BLaER1 (cell line): ENCODE data around the gene GPBP1.
"Not testable (repeated sequence)": the region's sequence is repeated elsewhere in the genome, so short reads cannot be mapped to it uniquely, and the experiment has no call there.

Experiments
- H3K27ac ChIP-seq: shearing (Covaris generic); formaldehyde crosslinking; 2 replicates; pipeline ENCODE4 v1.8.1; 2022
- H3K27me3 ChIP-seq: shearing (Covaris generic); formaldehyde crosslinking; 2 replicates; pipeline ENCODE4 v1.8.1; 2022
- H3K36me3 ChIP-seq: shearing (Covaris generic); formaldehyde crosslinking; 2 replicates; pipeline ENCODE4 v1.8.1; 2022
- H3K4me1 ChIP-seq: shearing (Covaris generic); formaldehyde crosslinking; 2 replicates; pipeline ENCODE4 v1.8.1; 2022
- H3K4me2 ChIP-seq: shearing (Covaris generic); formaldehyde crosslinking; 2 replicates; pipeline ENCODE4 v1.8.1; 2022
- H3K4me3 ChIP-seq: shearing (Covaris generic); formaldehyde crosslinking; 2 replicates; pipeline ENCODE4 v1.8.1; 2022
- H3K9ac ChIP-seq: shearing (Covaris generic); formaldehyde crosslinking; 2 replicates; pipeline ENCODE4 v1.8.1; 2022
- H3K9me3 ChIP-seq: shearing (Covaris generic); formaldehyde crosslinking; 2 replicates; pipeline ENCODE4 v1.8.1; 2022
- H4K20me1 ChIP-seq: shearing (Covaris generic); formaldehyde crosslinking; 2 replicates; pipeline ENCODE4 v1.8.1; 2022
- Cebpa-rat ChIP-seq: shearing (Covaris generic); IDR thresholded peaks from 2 replicates; pipeline ENCODE4 v1.8.1; 2022

GPBP1 gene

GRCh38 chr5:57173319-57174127, at the start of gene GPBP1:
GPBP1 (plus strand) TSS chr5:57174059; CDS start chr5:57214131, 40,072 bp downstream.
- H3K36me3 ChIP-seq = peaks cover 12% of the 10 kb centered on the region
- H3K4me2 ChIP-seq = peak within 1 kb of the TSS; percentile 92
- H3K4me3 ChIP-seq = peak within 1 kb of the TSS; percentile 91
- H3K9me3 ChIP-seq = no peaks in the 10 kb centered on the region
- H3K4me1 ChIP-seq = peaks cover 9% of the 10 kb centered on the region
- H3K27ac ChIP-seq = peak within 1 kb of the TSS; percentile 98
- no peak for TF ChIP-seq Cebpa-rat
- no peaks in the 10 kb centered on the region for H3K27me3 ChIP-seq
- H3K9ac ChIP-seq = peak within 1 kb of the TSS; percentile 99
- H4K20me1 ChIP-seq = peaks cover 42% of the 10 kb centered on the region

- no peak overlapping the region for H3K4me2 ChIP-seq
- H3K4me1 ChIP-seq = no peaks in the 10 kb centered on the region
- H3K4me3 ChIP-seq = no peak overlapping the region
- H3K27ac ChIP-seq = no peak overlapping the region
- no peaks in the 10 kb centered on the region for H3K36me3 ChIP-seq
- peaks cover 9% of the 10 kb centered on the region; the same call in 1 of the 2 replicates for H3K9me3 ChIP-seq
- H3K27me3 ChIP-seq = no peaks in the 10 kb centered on the region
- no peak overlapping the region for H3K9ac ChIP-seq
- no peak for TF ChIP-seq Cebpa-rat
- H4K20me1 ChIP-seq = no peaks in the 10 kb centered on the region
Measured at GRCh38 chr5:57128325-57128724, 45.5 kb upstream of the GPBP1 start.

GRCh38 chr5:57133574-57133973, 40.3 kb upstream of the GPBP1 start:
- H3K36me3 ChIP-seq = no peaks in the 10 kb centered on the region
- no peaks in the 10 kb centered on the region for H3K9me3 ChIP-seq
- H3K4me1 ChIP-seq = no peaks in the 10 kb centered on the region
- H3K4me2 ChIP-seq = no peak overlapping the region
- no peaks in the 10 kb centered on the region for H4K20me1 ChIP-seq
- no peak overlapping the region for H3K4me3 ChIP-seq
- H3K27ac ChIP-seq = no peak overlapping the region
- TF ChIP-seq Cebpa-rat = no peak
- no peaks in the 10 kb centered on the region for H3K27me3 ChIP-seq
- no peak overlapping the region for H3K9ac ChIP-seq

- TF ChIP-seq Cebpa-rat = no peak
- H3K4me1 ChIP-seq = no peaks in the 10 kb centered on the region
- H4K20me1 ChIP-seq = no peaks in the 10 kb centered on the region
- H3K27ac ChIP-seq = no peak overlapping the region
- no peak overlapping the region for H3K9ac ChIP-seq
- no peaks in the 10 kb centered on the region for H3K9me3 ChIP-seq
- no peaks in the 10 kb centered on the region for H3K36me3 ChIP-seq
- no peak overlapping the region for H3K4me3 ChIP-seq
- no peaks in the 10 kb centered on the region for H3K27me3 ChIP-seq
- no peak overlapping the region for H3K4me2 ChIP-seq
Measured at GRCh38 chr5:57137401-57137800, 36.5 kb upstream of the GPBP1 start.

- Histone ChIP-seq H3K4me2 (no peak overlapping the region), H3K4me1 (no peaks in the 10 kb centered on the region), H3K9me3 (peaks cover 3% of the 10 kb centered on the region; the same call in 1 of the 2 replicates), H3K27me3 (no peaks in the 10 kb centered on the region), H4K20me1 (no peaks in the 10 kb centered on the region), H3K4me3 (no peak overlapping the region), H3K36me3 (no peaks in the 10 kb centered on the region), H3K9ac (no peak overlapping the region), H3K27ac (no peak overlapping the region)
- TF ChIP-seq Cebpa-rat = no peak
Measured at GRCh38 chr5:57152316-57152715, 21.5 kb upstream of the GPBP1 start.

- no peak overlapping the region for H3K4me3 ChIP-seq
- no peak overlapping the region for H3K4me2 ChIP-seq
- no peaks in the 10 kb centered on the region for H3K27me3 ChIP-seq
- no peak overlapping the region for H3K9ac ChIP-seq
- H3K36me3 ChIP-seq = no peaks in the 10 kb centered on the region
- H4K20me1 ChIP-seq = no peaks in the 10 kb centered on the region
- TF ChIP-seq Cebpa-rat = no peak
- H3K27ac ChIP-seq = no peak overlapping the region
- H3K4me1 ChIP-seq = no peaks in the 10 kb centered on the region
- peaks cover 9% of the 10 kb centered on the region for H3K9me3 ChIP-seq
Measured at GRCh38 chr5:57155033-57155432, 18.8 kb upstream of the GPBP1 start.

GRCh38 chr5:57157131-57157530, 16.7 kb upstream of the GPBP1 start:
- H3K9me3 ChIP-seq = peaks cover 9% of the 10 kb centered on the region
- no peak overlapping the region for H3K27ac ChIP-seq
- no peak for TF ChIP-seq Cebpa-rat
- no peak overlapping the region for H3K9ac ChIP-seq
- no peaks in the 10 kb centered on the region for H3K4me1 ChIP-seq
- H3K27me3 ChIP-seq = no peaks in the 10 kb centered on the region
- H4K20me1 ChIP-seq = no peaks in the 10 kb centered on the region
- H3K4me2 ChIP-seq = no peak overlapping the region
- H3K36me3 ChIP-seq = no peaks in the 10 kb centered on the region
- H3K4me3 ChIP-seq = no peak overlapping the region

- peaks cover 9% of the 10 kb centered on the region for H3K9me3 ChIP-seq
- no peak for TF ChIP-seq Cebpa-rat
- H3K36me3 ChIP-seq = no peaks in the 10 kb centered on the region
- H3K4me2 ChIP-seq = no peak overlapping the region
- H3K27me3 ChIP-seq = no peaks in the 10 kb centered on the region
- no peak overlapping the region for H3K27ac ChIP-seq
- no peak overlapping the region for H3K9ac ChIP-seq
- H4K20me1 ChIP-seq = no peaks in the 10 kb centered on the region
- H3K4me3 ChIP-seq = no peak overlapping the region
- H3K4me1 ChIP-seq = no peaks in the 10 kb centered on the region
Measured at GRCh38 chr5:57157666-57158065, 16.2 kb upstream of the GPBP1 start.

GRCh38 chr5:57163553-57164006, 10.3 kb upstream of the GPBP1 start:
- H4K20me1 ChIP-seq = no peaks in the 10 kb centered on the region
- H3K27me3 ChIP-seq = no peaks in the 10 kb centered on the region
- no peak overlapping the region for H3K4me2 ChIP-seq
- H3K9ac ChIP-seq = no peak overlapping the region
- no peaks in the 10 kb centered on the region for H3K4me1 ChIP-seq
- TF ChIP-seq Cebpa-rat = no peak
- no peak overlapping the region for H3K4me3 ChIP-seq
- no peak overlapping the region for H3K27ac ChIP-seq
- peaks cover 4% of the 10 kb centered on the region; the same call in 1 of the 2 replicates for H3K9me3 ChIP-seq
- no peaks in the 10 kb centered on the region for H3K36me3 ChIP-seq

GRCh38 chr5:57164124-57164523, 9.7 kb upstream of the GPBP1 start:
- no peak overlapping the region for H3K4me2 ChIP-seq
- H4K20me1 ChIP-seq = no peaks in the 10 kb centered on the region
- H3K27ac ChIP-seq = no peak overlapping the region
- TF ChIP-seq Cebpa-rat = no peak
- no peak overlapping the region for H3K9ac ChIP-seq
- no peak overlapping the region for H3K4me3 ChIP-seq
- peaks cover 4% of the 10 kb centered on the region; the same call in 1 of the 2 replicates for H3K9me3 ChIP-seq
- H3K36me3 ChIP-seq = no peaks in the 10 kb centered on the region
- H3K4me1 ChIP-seq = no peaks in the 10 kb centered on the region
- H3K27me3 ChIP-seq = no peaks in the 10 kb centered on the region

- not testable (repeated sequence) for H3K27ac ChIP-seq, H3K27me3 ChIP-seq, H4K20me1 ChIP-seq, H3K4me1 ChIP-seq, H3K9ac ChIP-seq, H3K4me3 ChIP-seq, H3K36me3 ChIP-seq, H3K9me3 ChIP-seq, H3K4me2 ChIP-seq
Measured at GRCh38 chr5:57165171-57165570, 8.7 kb upstream of the GPBP1 start.
